ENCODE measurements around the gene FOXO4.

FOXO4 gene

GRCh38 chrX:71143508-71143907 lies 47.9 kb downstream of the FOXO4 start:
- no peak for DNase-seq (ENCODE audit: low spot score)

- no peak for DNase-seq (ENCODE audit: low spot score)
Observed at GRCh38 chrX:71144651-71145050, 49.0 kb downstream of the FOXO4 start, which contains the start of gene NLGN3. NLGN3 (plus strand) TSS chrX:71144841; CDS start chrX:71147750, 2,909 bp downstream.

GRCh38 chrX:71147496-71148277 lies 52.0 kb downstream of the FOXO4 start:
- no peak for DNase-seq (ENCODE audit: low spot score)

GRCh38 chrX:71148278-71148663 lies 52.6 kb downstream of the FOXO4 start:
- no peak for DNase-seq (ENCODE audit: low spot score)

GRCh38 chrX:71151366-71151765 lies 55.7 kb downstream of the FOXO4 start:
- no peak for DNase-seq (ENCODE audit: low spot score)

Data from LoVo (cell line).